Caco-2 (cell line): ENCODE results near the gene DIP2B. TPM values are rescaled to one million over a fixed set of nuclear protein-coding genes. Genes with fewer than 3 reads are reported as not detected.

ENCODE experiments used
- BruUV-seq: library from RNA; stranded (reverse); fragments of 400-500 nt; replicated peaks from 2 replicates; lab custom pipeline; 2021; lab: Mats Ljungman, UMichigan
- CTCF ChIA-PET: fragments of 300-600 bp; sonication (Branson Sonifier 250); formaldehyde crosslinking; loops from one replicate; lab custom pipeline; 2022; ENCODE audit warnings: antibody characterized with exemption; lab: Charles Lee
- POLR2A ChIA-PET: fragments of 300-600 bp; sonication (Branson Sonifier 250); formaldehyde crosslinking; loops from one replicate; lab custom pipeline; 2022; ENCODE audit warnings: antibody characterized with exemption; lab: Charles Lee
- DNase-seq, 2 experiments: peaks; one replicate each; pipeline versions ENCODE4 v3.0.0 to v3.0.0-alpha.2; 2020 to 2022
- H3K27me3 ChIP-seq: replicated peaks from 2 replicates; pipeline ENCODE4 v1.6.0; 2011; ENCODE audit warnings: low read length; ENCODE audit not compliant: control insufficient read depth, insufficient read depth
- H3K36me3 ChIP-seq: 2 replicates; pipeline ENCODE4 v1.5.1; 2011; ENCODE audit warnings: low read length; ENCODE audit not compliant: control insufficient read depth, insufficient read depth
- H3K4me1 ChIP-seq: fragments of 250-450 bp; sonication (Bioruptor Pico); 2 replicates; pipeline ENCODE4 v1.5.1; 2020; ENCODE audit warnings: mild to moderate bottlenecking
- H3K4me3 ChIP-seq: 2 replicates; pipeline ENCODE4 v1.5.1; 2011; ENCODE audit warnings: low read depth, mild to moderate bottlenecking, control low read depth, low read length
- H3K9me3 ChIP-seq: fragments of 250-450 bp; sonication (Bioruptor Pico); 2 replicates; pipeline ENCODE4 v1.5.1; 2020; ENCODE audit warnings: mild to moderate bottlenecking, moderate library complexity
- H3K27ac Mint-ChIP-seq: one replicate; pipeline ENCODE4 v1.8.0; 2022; ENCODE audit warnings: mixed read lengths; ENCODE audit not compliant: unreplicated experiment
- H3K27me3 Mint-ChIP-seq: one replicate; pipeline ENCODE4 v1.8.0; 2022; ENCODE audit warnings: mixed read lengths; ENCODE audit not compliant: insufficient read depth, unreplicated experiment
- H3K36me3 Mint-ChIP-seq: one replicate; pipeline ENCODE4 v1.8.0; 2022; ENCODE audit warnings: mild to moderate bottlenecking, mixed read lengths; ENCODE audit not compliant: insufficient read depth, unreplicated experiment
- H3K4me1 Mint-ChIP-seq: one replicate; pipeline ENCODE4 v1.8.0; 2022; ENCODE audit warnings: low read depth, mixed read lengths; ENCODE audit not compliant: unreplicated experiment
- H3K4me3 Mint-ChIP-seq: one replicate; pipeline ENCODE4 v1.8.0; 2022; ENCODE audit warnings: mild to moderate bottlenecking, moderate library complexity, mixed read lengths; ENCODE audit not compliant: unreplicated experiment
- H3K9me3 Mint-ChIP-seq: one replicate; pipeline ENCODE4 v1.8.0; 2022; ENCODE audit warnings: mixed read lengths; ENCODE audit not compliant: unreplicated experiment
- intact Hi-C: fragments of 100-400 bp; cut with micrococcal nuclease; formaldehyde crosslinking; loops from one replicate; pipeline ENCODE4 v1.10.0; 2022; ENCODE audit not compliant: unreplicated experiment
- total RNA-seq: library from RNA; stranded (reverse); gene quantifications from 2 replicates; pipeline ENCODE4 v1.2.3, GENCODE V29; 2022
- TF ChIP-seq, protein P1 (sequence below), 2 experiments: fragments of 200-600 bp in 1 of 2; IDR thresholded peaks; 1 replicate in 1 of 2; 2 replicates in 1 of 2; pipeline versions ENCODE4 v1.5.1 to v1.8.0; 2011 to 2022; ENCODE audit warnings: antibody characterized with exemption in 1 of 2, control low read depth in 1 of 2, inconsistent platforms in 1 of 2, low read depth in 1 of 2, low read length in 1 of 2, mild to moderate bottlenecking in 1 of 2, moderate library complexity in 1 of 2; ENCODE audit not compliant: insufficient read depth in 1 of 2, severe bottlenecking in 1 of 2, unreplicated experiment in 1 of 2

DIP2B gene
- total RNA-seq, 1 experiment from 2014 or later: 32.7 TPM

DNA sequence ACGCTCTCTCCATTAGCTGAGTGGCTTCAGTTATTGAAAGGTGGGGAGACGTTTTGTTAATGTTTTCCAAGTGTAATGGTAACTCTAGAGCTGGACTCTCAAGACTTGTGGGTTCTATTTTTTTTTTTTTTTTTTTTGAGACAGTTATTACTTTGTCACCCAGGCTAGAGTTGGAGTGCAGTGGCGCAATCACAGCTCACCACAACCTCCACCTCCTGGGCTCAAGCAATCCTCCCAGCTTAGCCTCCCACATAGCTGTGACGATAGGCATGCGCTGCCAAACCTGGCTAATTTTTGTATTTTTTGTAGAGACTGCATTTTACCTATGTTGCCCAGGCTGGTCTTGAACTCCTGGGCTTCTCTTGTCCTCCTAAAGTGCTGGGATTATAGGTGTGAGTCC lies 285.3 kb downstream of the DIP2B start:
- Histone ChIP-seq H3K4me1 (peaks cover 25% of the 10 kb centered on the region), H3K36me3 (no peaks in the 10 kb centered on the region), H3K27me3 (no peaks in the 10 kb centered on the region), H3K9me3 (no peaks in the 10 kb centered on the region; the same call in 1 of the 2 replicates), H3K4me3 (no peak overlapping the region)
- H3K9me3 Mint-ChIP-seq: peaks cover 13% of the 10 kb centered on the region
- H3K27ac Mint-ChIP-seq: peak overlapping the region; percentile 59
- no peak overlapping the region for H3K4me3 Mint-ChIP-seq
- intact Hi-C loops: no loop called here
- no peaks in the 10 kb centered on the region for H3K27me3 Mint-ChIP-seq
- no peak for DNase-seq
- H3K36me3 Mint-ChIP-seq: peaks cover 29% of the 10 kb centered on the region
- TF ChIP-seq, protein P1, sequence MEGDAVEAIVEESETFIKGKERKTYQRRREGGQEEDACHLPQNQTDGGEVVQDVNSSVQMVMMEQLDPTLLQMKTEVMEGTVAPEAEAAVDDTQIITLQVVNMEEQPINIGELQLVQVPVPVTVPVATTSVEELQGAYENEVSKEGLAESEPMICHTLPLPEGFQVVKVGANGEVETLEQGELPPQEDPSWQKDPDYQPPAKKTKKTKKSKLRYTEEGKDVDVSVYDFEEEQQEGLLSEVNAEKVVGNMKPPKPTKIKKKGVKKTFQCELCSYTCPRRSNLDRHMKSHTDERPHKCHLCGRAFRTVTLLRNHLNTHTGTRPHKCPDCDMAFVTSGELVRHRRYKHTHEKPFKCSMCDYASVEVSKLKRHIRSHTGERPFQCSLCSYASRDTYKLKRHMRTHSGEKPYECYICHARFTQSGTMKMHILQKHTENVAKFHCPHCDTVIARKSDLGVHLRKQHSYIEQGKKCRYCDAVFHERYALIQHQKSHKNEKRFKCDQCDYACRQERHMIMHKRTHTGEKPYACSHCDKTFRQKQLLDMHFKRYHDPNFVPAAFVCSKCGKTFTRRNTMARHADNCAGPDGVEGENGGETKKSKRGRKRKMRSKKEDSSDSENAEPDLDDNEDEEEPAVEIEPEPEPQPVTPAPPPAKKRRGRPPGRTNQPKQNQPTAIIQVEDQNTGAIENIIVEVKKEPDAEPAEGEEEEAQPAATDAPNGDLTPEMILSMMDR (IDR thresholded peaks at IDR 0.05; ENCODE audit: insufficient read depth in 1 of 2, low read depth in 1 of 2, low read length in 1 of 2, severe bottlenecking in 1 of 2, unreplicated experiment in 1 of 2): no peak
- CTCF ChIA-PET: no interaction called here
- POLR2A ChIA-PET: interaction anchor here (0.6 kb wide), 1 partner anchor 1075 kb away, joined by 3 read pairs; no protein-coding TSS in a partner anchor
- no TSS peak for BruUV-seq
- H3K4me1 Mint-ChIP-seq: peaks cover 54% of the 10 kb centered on the region

Other genes starting within 250 kb of the DIP2B start
- 50.3 and 53.5 TPM in 2 replicates for gene LIMA1, start 221.5 kb upstream of the DIP2B start, total RNA-seq
- gene FAM186A, start 108.4 kb upstream of the DIP2B start, total RNA-seq: not detected in 2 replicates
- 103 and 115 TPM in 2 replicates for gene LARP4, start 104.1 kb upstream of the DIP2B start, total RNA-seq